GM19438 (cell line): ENCODE measurements around the gene ALG11.
"Not testable (repeated sequence)": the region's sequence is repeated elsewhere in the genome, so short reads cannot be mapped to it uniquely, and the experiment has no call there.

ENCODE experiments used
- ATAC-seq: cut with Tn5 transposase; IDR thresholded peaks from one replicate; pipeline ENCODE4 v1.9.1; 2021; ENCODE audit warnings: low read depth; ENCODE audit not compliant: unreplicated experiment

ALG11 gene

DNA sequence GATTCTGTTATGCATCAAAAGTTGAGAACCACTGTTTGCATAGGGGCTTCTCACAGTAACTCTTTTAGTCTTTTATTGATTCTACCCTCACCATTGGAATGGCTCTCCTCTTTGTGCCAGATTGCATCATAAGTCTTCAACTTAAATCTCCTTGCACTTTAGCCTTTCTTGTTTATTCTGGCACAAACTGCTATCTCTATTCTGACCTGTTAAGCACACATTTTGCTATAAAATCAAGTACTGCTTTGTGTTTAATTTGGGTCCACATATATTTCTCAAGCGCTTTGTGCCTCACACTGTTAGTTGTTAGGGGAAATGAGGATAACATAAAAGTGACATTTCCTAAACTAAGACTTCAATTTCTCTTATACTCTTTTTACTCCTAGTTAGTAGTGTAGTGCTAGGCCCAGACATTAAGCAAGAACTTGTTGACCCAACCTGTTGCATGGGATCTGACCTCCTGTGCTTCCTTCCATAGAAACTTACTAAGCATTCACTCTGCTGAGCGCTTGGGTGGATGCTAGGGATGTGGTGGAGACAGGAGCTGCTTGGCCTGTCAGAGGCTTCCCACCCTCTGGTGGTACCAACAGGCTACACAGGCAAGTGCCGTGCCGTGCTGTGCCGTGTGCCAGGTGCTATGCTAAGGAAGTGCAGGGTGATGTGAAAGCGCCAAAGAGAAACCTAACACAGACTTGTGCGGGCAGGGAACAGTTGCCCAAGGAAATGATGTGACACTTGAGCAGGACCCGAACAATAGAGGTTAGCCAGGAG lies 13.5 kb downstream of the ALG11 start:
- ATAC-seq: no peak

DNA sequence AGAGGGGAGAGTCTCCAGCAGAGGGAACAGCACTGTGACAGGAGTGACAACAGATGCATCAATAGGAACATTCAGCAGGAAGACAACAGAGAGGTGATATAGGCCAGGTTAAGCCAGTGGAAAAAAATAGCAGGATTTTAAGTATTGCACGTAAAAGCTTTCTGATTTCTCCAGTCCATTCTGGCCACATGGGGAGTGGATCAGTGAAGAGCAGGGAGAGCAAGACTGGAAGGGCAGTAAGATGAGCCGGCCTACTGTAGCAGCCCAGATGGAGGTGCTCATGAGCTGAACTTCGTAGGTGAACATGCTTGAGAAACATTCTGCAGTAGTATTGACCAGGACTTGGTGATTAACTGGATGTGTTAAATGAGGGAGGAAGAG lies 14.0 kb downstream of the ALG11 start:
- no peak for ATAC-seq

DNA sequence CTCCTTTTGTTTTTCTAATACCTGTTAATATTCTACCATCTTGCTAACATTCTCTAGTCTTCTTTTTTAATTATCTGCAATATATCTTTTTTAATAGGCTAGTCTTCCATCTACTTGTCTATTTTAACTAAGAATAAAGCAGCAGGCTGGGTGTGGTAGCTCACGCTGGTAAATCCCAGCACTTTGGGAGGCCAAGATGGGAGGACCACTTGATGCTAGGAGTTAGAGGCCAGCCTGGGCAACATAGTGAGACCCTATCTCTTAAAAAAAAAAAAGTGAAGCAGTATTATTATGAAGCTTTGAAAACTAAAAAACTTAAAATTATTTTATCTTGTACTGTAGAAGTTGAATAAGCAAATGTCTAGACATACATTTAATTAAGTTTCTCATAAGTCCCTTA lies 15.6 kb downstream of the ALG11 start:
- ATAC-seq: no peak

DNA sequence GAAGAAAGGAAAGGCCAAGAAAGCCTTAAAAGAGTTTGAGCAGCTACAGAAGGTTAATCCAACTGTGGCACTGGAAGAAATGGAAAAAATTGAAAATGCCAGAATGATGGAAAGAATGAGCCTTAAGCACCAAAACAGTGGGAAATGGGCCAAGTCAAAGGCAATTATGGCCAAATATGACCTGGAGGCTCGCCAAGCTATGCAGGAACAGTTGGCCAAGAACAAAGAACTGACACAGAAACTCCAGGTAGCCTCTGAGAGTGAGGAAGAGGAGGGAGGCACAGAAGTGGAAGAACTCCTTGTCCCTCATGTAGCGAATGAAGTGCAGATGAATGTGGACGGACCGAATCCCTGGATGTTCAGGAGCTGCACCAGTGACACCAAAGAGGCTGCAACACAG lies 17.4 kb downstream of the ALG11 start:
- no peak for ATAC-seq

DNA sequence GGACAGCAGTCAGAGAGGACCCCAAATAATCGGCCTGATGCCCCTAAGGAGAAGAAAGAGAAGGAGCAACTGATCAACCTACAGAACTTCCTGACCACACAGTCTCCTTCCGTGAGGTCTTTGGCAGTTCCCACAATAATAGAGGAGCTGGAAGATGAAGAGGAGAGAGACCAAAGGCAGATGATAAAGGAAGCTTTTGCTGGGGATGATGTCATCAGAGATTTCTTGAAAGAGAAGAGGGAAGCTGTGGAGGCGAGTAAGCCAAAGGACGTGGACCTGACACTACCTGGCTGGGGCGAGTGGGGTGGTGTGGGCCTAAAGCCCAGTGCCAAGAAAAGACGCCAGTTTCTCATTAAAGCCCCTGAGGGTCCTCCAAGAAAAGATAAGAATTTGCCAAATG lies 18.2 kb downstream of the ALG11 start:
- ATAC-seq: not testable (repeated sequence)

DNA sequence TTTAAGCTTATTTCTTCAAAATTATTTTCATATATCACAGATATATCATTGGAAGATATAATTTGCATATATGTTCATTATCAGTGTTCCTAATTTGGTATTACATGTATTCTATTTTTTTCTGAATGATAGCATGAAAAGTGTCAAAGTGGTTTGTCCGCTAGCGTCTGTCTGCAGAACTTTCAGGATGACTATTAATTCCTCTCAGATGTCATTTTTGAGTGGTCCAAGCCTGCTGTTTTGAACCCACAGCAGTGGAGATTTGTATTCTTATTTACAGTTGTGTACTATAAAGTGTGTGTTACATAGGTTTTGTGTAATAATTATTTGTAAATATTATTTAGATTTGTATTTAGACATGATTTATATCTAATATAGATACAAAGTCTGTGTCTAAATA lies 20.8 kb downstream of the ALG11 start:
- no peak for ATAC-seq

DNA sequence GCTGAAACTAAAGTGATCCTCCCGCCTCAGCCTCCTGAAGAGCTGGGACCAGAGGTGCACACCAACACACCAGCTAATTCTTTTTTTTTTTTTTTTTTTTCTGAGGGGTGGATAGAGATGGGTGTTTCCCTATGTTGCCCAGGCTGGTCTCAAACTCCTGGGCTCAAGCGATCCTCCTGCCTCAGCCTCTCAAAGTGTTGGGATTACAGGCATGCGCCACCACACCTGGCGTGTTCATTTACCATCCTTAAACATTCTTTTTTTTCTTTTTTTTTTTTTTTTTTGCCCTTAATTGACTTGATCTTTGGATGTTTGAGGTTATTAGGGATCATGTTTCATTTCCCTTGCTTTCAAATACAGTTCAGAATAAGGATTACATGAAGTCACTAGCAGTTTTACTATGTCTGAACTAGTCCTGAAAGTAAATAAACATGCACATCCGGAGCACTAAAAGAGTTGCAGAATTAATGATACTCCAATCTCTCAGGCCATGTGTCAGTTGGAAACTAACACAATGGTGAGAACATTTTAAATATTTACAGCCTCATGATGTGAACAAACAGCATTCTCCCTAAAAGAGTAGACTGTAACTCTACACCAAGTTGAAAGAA lies 22.5 kb downstream of the ALG11 start:
- ATAC-seq: no peak

DNA sequence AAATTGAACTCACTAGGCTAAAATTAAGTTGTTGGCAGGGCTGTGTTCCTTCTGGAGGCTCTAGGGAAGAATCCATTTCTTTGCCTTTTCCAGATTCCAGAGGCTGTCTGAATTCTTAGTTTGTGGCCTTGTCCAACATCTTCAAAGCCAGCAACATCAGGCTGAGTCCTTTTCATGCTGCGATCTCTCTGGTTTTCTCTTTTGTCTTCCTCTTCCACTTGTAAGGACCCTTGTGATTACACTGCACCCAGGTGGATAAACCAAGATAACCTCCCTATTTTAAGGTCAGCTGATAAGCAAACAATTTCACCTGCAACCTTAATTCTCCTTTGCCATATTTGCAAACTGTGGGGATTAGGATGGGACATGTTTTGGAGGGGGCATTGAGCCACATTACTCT lies 23.8 kb downstream of the ALG11 start:
- no peak for ATAC-seq

DNA sequence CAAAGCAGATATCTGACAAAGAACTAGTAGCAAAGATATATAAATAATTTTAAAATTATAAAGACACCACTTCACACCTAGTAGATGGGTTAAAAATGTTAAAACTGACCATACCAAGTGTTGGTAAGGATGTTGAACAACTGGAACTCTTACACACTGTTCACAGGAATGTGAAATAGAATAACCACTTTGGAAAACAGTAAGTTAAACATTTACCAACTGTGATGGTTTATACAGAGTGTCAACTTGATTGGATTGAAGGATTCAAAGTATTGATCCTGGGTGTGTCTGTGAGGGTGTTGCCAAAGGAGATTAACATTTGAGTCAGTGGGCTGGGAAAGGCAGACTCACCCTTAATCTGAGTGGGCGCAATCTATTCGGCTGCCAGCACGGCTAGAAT lies 31.5 kb downstream of the ALG11 start:
- no peak for ATAC-seq

DNA sequence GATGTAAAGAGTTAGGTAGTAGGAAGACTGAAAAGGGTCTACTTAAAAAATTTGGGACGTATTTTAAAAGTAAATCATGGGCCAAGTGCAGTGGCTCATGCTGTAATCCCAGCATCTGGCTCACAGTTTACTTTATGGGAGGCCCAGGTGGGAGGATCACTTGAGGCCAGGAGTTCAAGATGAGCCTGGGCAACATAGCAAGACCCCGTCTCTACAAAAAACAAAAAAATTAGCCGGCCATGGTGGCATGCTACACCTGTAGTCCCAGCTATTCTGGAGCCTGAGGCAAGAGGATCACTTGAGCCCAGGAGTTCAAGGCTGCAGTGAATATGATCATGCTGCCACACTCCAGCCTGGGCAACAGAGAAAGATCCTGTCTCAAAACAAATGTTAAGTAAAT lies 35.3 kb downstream of the ALG11 start:
- ATAC-seq: no peak

DNA sequence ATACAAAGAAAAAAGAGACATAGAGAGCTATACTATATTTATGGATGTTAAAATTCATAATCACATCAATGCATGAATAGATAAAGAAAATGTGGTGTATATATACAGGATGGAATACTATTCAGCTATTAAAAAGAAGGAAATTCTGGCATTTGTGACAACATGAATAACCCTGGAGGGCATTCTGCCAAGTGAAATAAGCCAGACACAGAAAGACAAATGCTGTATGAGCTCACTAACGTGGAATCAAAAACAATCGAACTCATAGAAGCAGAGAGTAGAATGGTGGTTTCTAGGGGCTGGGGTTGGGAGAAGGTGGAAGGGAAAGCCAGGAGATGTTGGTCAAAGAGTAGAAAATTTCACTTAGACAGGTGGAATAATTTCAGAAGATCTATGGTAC lies 36.3 kb downstream of the ALG11 start:
- no peak for ATAC-seq

DNA sequence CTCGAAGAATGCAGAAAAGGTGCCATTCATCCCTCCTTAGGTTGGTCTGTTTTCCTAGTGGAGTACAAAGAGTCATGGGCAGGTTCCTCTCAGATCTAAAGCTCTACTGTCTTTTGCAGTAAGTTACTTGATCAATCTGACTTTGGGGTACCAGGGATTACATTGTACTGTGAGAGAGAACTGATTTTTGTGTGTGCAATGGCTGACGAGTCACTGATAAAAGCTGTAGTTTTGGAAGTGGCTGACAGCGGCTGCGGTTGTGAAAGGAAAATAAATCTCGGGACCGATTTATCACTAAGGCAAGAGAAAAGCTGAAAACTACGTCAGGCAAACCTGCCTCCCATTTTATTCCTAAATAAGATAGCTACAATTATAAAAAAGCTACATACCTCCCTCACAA lies 39.2 kb downstream of the ALG11 start:
- no peak for ATAC-seq

DNA sequence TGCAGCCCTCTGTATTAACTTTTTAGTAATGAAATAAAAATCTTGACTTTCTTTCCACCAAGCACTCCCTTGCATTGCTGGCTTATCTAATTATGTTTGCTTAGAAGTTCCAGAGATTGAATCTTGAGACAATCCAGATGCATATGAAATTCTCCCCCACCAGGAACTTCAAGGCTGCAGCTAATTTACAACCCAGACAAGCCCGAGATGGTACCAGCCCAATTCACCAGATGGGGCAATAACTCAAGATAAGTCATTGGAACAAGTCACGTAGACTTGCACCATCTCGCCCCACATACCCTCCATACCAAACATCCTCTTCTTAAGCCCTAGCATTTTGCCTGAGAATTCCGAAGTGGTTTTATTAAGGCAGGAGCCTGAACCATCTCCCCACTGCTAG lies 41.3 kb downstream of the ALG11 start:
- no peak for ATAC-seq

DNA sequence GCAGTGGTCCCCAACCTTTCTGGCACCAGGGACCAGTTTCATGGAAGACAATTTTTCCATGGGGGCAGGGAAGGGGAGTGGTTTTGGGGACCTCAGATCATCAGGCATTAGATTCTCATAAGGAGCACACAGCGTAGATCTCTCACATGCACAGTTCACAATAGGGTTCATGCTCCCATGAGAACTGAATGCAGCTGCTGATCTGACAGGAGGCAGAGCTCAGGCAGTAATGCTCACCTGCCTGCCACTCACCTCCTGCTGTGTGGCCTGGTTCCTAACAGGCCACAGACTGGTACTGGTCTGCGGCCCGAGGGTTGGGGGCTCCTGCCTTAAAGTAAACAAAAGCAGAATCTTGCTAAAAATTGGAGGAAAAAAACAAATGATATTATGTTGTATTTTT lies 48.9 kb downstream of the ALG11 start:
- ATAC-seq: not testable (repeated sequence)

DNA sequence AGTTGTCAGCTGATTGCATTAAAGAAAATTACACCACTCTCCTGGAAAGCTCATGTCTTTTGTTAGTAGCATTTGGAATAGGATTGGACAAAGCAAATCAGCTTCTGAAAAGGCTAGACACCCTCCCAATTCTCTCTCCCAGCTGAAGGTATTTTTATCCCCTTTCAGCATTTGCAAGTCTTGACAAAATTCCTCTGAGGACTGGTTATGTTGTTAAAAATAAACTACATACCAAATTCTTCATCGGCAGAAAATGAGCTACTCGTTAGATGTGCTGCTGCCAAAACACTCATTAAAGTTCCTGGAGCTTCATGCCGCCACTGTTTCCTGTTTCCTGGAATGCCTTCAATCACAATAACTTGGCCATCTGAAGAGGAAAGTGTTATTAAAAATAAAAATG lies 49.4 kb downstream of the ALG11 start:
- ATAC-seq: no peak

DNA sequence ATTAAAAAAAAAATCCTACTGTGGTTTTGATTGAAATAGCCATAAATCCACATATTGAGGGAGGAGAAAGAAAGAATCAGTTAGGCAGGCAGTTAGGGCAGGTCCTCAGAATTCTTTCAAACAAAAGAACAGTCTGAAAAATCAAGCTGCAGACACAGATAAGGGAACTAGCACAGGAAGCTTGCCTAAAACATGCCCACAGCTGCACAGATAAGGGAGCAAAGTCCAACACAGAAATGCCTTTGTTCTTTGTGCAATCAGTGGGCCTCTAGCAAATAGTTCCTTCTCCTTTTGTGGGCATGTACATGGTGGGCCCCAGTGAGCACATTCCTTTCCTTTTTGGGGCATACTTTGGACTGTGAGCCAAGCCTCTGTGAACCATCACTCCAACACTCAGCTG lies 55.0 kb downstream of the ALG11 start:
- ATAC-seq: no peak

DNA sequence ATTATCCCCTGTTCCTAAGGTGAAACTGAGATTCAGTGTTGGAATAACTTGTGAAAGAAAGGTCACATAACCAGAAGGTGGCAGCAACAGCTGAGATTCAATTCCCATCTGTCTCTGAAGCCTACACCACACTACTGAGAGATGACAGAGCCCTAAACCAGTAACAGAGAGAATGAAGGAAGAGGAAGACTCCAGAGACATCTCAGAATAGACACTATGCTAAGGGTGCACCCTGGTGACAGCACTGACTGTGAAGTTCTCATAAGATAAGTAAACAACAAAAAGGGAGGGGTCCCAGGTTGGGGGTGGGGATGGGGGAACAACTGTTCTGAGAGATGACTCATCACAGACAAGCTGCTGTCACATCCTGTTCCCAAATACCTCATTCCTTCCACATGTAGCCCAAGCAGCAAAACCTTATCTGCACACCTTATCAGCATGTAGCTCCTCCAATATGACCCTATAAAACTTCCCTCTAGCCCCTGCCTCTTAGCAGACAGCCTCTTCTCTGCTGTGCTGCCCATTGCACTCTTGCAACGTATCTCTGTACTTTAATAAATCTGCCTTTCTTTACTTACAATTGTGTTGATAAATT lies 58.8 kb downstream of the ALG11 start:
- ATAC-seq: no peak
